ENCODE measurements around the gene ANXA2R. TPM values are rescaled to one million over a fixed set of nuclear protein-coding genes. Genes with fewer than 3 reads are reported as not detected.

The ANXA2R gene
- total RNA-seq, 1 experiment from 2014 or later = 0.72 TPM

- TF ChIP-seq USF1 (CRISPR knock-in tag; IDR thresholded peaks at IDR 0.05) = peak; percentile 32; the same call in 1 of the 2 replicates
- TF ChIP-seq TP53 (CRISPR knock-in tag; IDR thresholded peaks at IDR 0.05) = no peak
- peak; percentile 35; the same call in 1 of the 2 replicates for TF ChIP-seq FOXK1 (CRISPR knock-in tag; IDR thresholded peaks at IDR 0.05)
Measured at GRCh38 chr5:43042176-43042625, 2.1 kb upstream of the ANXA2R start (continued).

GRCh38 chr5:43041669-43042175, 1.6 kb upstream of the ANXA2R start:
- ChIA-PET POLR2A (interaction anchor here (0.9 to 1.2 kb wide), 2 partner anchors 23 to 43 kb away, joined by 3 to 6 read pairs; no protein-coding TSS in a partner anchor), CTCF (interaction anchor here (1.2 to 2.1 kb wide), 7 partner anchors 22 to 133 kb away, joined by 3 to 14 read pairs (median 6); no protein-coding TSS in a partner anchor)
- Mint-ChIP-seq H3K9me3 (no peaks in the 10 kb centered on the region), H3K4me3 (peak overlapping the region; percentile 74), H3K27ac (no peak overlapping the region), H3K4me1 (peaks cover 63% of the 10 kb centered on the region), H3K27me3 (ENCODE audit: low read depth) (peaks cover 93% of the 10 kb centered on the region), H3K36me3 (no peaks in the 10 kb centered on the region)
- ATAC-seq = peak; percentile 11
- DNase-seq (ENCODE audit: low spot score) = peak; percentile 63
- TF ChIP-seq ATF2 (CRISPR knock-in tag; IDR thresholded peaks at IDR 0.05; ENCODE audit: borderline replicate concordance, low read depth) (no peak), CBFB (CRISPR knock-in tag; IDR thresholded peaks at IDR 0.05; ENCODE audit: low read depth) (no peak), ZBTB43 (CRISPR knock-in tag; IDR thresholded peaks at IDR 0.05) (0 out of 2 replicates have a peak, but pooled peaks have one; percentile 2), ZNF232 (CRISPR knock-in tag; IDR thresholded peaks at IDR 0.05) (no peak), CREM (CRISPR knock-in tag; IDR thresholded peaks at IDR 0.05) (no peak)

GRCh38 chr5:43041110-43041668, 1.1 kb upstream of the ANXA2R start:
- Mint-ChIP-seq H3K36me3 (no peaks in the 10 kb centered on the region), H3K9me3 (no peaks in the 10 kb centered on the region), H3K27me3 (ENCODE audit: low read depth) (peaks cover 93% of the 10 kb centered on the region), H3K27ac (no peak overlapping the region), H3K4me1 (peaks cover 63% of the 10 kb centered on the region), H3K4me3 (peak overlapping the region; percentile 74)
- ATAC-seq (no peak), DNase-seq (ENCODE audit: low spot score) (no peak)
- TF ChIP-seq SOX15 (CRISPR knock-in tag; IDR thresholded peaks at IDR 0.05) (no peak), ZNF317 (CRISPR knock-in tag; IDR thresholded peaks at IDR 0.05; ENCODE audit: borderline replicate concordance, low read depth) (no peak), FOXP1 (CRISPR knock-in tag; IDR thresholded peaks at IDR 0.05; ENCODE audit: borderline replicate concordance) (no peak), RELA (CRISPR knock-in tag; IDR thresholded peaks at IDR 0.05; ENCODE audit: borderline replicate concordance) (no peak), SMAD3 (CRISPR knock-in tag; IDR thresholded peaks at IDR 0.05; ENCODE audit: borderline replicate concordance) (no peak), FOXK1 (CRISPR knock-in tag; IDR thresholded peaks at IDR 0.05) (no peak), IRF1 (CRISPR knock-in tag; IDR thresholded peaks at IDR 0.05) (no peak), SP1 (CRISPR knock-in tag; conservative IDR thresholded peaks at IDR 0.05) (no peak), GTF2I (CRISPR knock-in tag; conservative IDR thresholded peaks at IDR 0.05) (no peak), AFF4 (CRISPR knock-in tag; IDR thresholded peaks at IDR 0.05; ENCODE audit: borderline replicate concordance) (no peak), SMAD4 (CRISPR knock-in tag; IDR thresholded peaks at IDR 0.05) (no peak), NR1H2 (CRISPR knock-in tag; IDR thresholded peaks at IDR 0.05) (no peak), CREB1 (CRISPR knock-in tag; IDR thresholded peaks at IDR 0.05) (no peak)
- CTCF ChIA-PET = interaction anchor here (0.9 to 2.1 kb wide), 7 partner anchors 22 to 132 kb away, joined by 3 to 14 read pairs (median 6); no protein-coding TSS in a partner anchor
- POLR2A ChIA-PET = interaction anchor here (0.6 to 1.2 kb wide), 3 partner anchors 24 to 98 kb away, joined by 3 to 6 read pairs (median 6); no protein-coding TSS in a partner anchor
